Limb (tissue), 2 donors: Measurements from ENCODE around the gene EPS8.

Source experiments
- DNase-seq, 2 donors: peaks; one replicate each; pipeline ENCODE4 v3.0.0-alpha.2; 2016; ENCODE audit errors: extremely low spot score in 2 of 2

Gene EPS8

GRCh38 chr12:15605881-15606590 lies 183.2 kb downstream of the EPS8 start:
- DNase-seq: no peak

- DNase-seq: peak; percentile 38 to 45
Observed at GRCh38 chr12:15603474-15604085, 185.6 kb downstream of the EPS8 start.

- DNase-seq: no peak
Observed at GRCh38 chr12:15602051-15602672, 187.0 kb downstream of the EPS8 start.

- no peak for DNase-seq
Observed at GRCh38 chr12:15601210-15601800, 187.9 kb downstream of the EPS8 start.

- no peak for DNase-seq
Observed at GRCh38 chr12:15600223-15600935, 188.8 kb downstream of the EPS8 start.

GRCh38 chr12:15599266-15600037 lies 189.7 kb downstream of the EPS8 start:
- peak; percentile 41 to 85 for DNase-seq

- no peak for DNase-seq
Observed at GRCh38 chr12:15597125-15597830, 191.9 kb downstream of the EPS8 start.

- no peak for DNase-seq
Observed at GRCh38 chr12:15596174-15596573, 193.0 kb downstream of the EPS8 start.

- no peak for DNase-seq
Observed at GRCh38 chr12:15592934-15593333, 196.3 kb downstream of the EPS8 start.

GRCh38 chr12:15591811-15592210 lies 197.4 kb downstream of the EPS8 start:
- no peak for DNase-seq

- peak; percentile 52 to 90 for DNase-seq
Observed at GRCh38 chr12:15590180-15590826, 198.9 kb downstream of the EPS8 start.

GRCh38 chr12:15589328-15590032 lies 199.7 kb downstream of the EPS8 start:
- no peak for DNase-seq

- peak in 1 of 2 donors; percentile 55 for DNase-seq
Observed at GRCh38 chr12:15584366-15585041, 204.7 kb downstream of the EPS8 start.

GRCh38 chr12:15583804-15584203 lies 205.4 kb downstream of the EPS8 start:
- no peak for DNase-seq

- no peak for DNase-seq
Observed at GRCh38 chr12:15581006-15581405, 208.2 kb downstream of the EPS8 start.

- DNase-seq: no peak
Observed at GRCh38 chr12:15580431-15580830, 208.8 kb downstream of the EPS8 start.

GRCh38 chr12:15575671-15576541 lies 213.3 kb downstream of the EPS8 start:
- no peak for DNase-seq

GRCh38 chr12:15574353-15574752 lies 214.8 kb downstream of the EPS8 start:
- DNase-seq: no peak
